Stimulated activated CD4-positive, alpha-beta T cell treated with anti-CD3 and anti-CD28 coated beads, Interleukin-2, amount 100 ng/mL, for 48 hours (primary cell): Measurements from ENCODE around the gene NRXN3.
A peak's percentile ranks its signal among the peaks of the same experiment; 100 is the strongest.

Source experiments
- DNase-seq, 2 donors: peaks; one replicate each; pipeline ENCODE4 v3.0.0-alpha.2; 2020

Gene NRXN3

GRCh38 chr14:78170203-78170602 lies at the start of gene NRXN3:
NRXN3 (plus strand) TSS chr14:78170373; CDS start chr14:78243094, 72,721 bp downstream.
- DNase-seq = no peak

- no peak for DNase-seq
Measured at GRCh38 chr14:78122436-78122835, 47.7 kb upstream of the NRXN3 start.

- DNase-seq = no peak
Measured at GRCh38 chr14:78123650-78124253, 46.4 kb upstream of the NRXN3 start.

- DNase-seq = no peak
Measured at GRCh38 chr14:78127961-78128360, 42.2 kb upstream of the NRXN3 start.

DNA sequence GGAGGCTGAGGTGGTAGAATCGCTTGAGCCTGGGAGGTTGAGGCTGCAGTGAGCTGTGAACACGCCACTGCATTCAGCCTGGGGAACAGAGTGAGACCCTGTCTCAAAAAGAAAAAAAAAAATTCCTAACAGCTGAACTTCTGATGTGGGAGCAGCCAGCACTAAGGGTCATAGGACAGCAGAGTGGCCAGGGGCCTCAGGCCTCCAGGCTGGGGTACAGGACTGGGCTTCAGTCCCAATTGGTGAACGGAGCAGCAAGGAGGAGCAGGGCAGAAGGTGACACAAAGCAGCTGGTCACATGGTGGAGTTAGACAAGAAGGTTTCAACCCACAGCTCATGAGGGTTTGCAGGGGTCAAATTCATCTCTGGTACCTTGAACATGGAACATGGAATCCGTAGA lies 40.8 kb upstream of the NRXN3 start:
- no peak for DNase-seq

DNA sequence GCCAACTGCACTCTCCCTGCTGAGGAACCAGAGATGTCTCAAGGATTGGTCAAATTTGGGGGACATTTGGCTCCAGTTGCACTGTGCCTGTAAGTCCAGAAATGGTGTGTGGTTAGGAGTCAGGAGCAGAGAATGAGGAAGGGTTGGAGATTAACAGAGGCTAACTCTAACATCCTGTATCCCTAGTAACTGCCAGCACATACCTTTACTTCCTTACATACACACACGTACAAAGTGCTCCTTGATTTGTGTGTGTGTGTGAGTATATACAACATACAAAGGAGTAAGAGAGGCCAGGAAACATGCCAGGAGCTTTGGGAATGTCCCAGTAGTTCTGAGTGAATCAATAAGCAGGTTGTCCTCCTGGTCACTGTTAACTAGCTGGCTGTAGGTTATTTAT lies 39.8 kb upstream of the NRXN3 start:
- DNase-seq = no peak

DNA sequence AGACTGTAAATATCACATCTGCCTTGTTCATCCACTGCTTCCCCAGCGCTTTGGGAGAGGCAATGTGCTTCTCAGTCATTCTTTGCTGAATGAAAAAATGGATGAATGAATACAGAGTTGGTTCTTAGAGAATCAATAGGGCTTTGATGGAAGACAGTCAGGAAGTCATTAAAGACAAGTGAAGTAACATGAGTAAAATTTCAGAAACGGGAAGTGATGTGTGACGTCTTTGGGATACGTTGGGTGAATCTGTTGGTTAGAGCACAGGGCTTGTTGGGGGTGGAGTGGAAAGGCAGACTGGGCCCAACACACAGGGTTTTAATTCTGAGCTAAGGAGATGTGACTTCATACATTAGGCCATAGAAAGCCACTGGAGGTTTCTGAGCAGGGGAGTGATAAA lies 39.0 kb upstream of the NRXN3 start:
- DNase-seq = no peak

- no peak for DNase-seq
Measured at GRCh38 chr14:78131616-78132015, 38.6 kb upstream of the NRXN3 start.

GRCh38 chr14:78135450-78135891 lies 34.7 kb upstream of the NRXN3 start:
- DNase-seq = no peak

- no peak for DNase-seq
Measured at GRCh38 chr14:78136695-78137094, 33.5 kb upstream of the NRXN3 start.

GRCh38 chr14:78141590-78141989 lies 28.6 kb upstream of the NRXN3 start:
- DNase-seq = no peak

DNA sequence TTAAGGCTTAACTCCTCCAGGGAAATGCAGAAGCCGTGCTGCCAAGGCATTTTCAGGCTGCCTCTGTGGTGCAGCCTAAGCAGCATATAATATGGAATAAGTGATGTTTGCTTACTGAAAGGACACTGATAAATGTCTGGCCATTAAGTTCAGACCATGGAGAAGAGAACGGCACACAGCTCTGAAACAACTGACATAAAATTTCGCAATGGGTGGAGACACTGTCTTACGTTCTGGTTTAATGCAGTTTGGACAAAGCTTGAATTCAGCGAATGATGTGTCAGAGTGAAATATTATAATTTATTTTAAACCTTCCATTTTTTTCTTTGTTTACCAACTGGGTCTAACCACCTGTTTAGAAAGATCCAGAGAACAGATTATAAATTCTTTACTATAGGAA lies 27.2 kb upstream of the NRXN3 start:
- DNase-seq = no peak

DNA sequence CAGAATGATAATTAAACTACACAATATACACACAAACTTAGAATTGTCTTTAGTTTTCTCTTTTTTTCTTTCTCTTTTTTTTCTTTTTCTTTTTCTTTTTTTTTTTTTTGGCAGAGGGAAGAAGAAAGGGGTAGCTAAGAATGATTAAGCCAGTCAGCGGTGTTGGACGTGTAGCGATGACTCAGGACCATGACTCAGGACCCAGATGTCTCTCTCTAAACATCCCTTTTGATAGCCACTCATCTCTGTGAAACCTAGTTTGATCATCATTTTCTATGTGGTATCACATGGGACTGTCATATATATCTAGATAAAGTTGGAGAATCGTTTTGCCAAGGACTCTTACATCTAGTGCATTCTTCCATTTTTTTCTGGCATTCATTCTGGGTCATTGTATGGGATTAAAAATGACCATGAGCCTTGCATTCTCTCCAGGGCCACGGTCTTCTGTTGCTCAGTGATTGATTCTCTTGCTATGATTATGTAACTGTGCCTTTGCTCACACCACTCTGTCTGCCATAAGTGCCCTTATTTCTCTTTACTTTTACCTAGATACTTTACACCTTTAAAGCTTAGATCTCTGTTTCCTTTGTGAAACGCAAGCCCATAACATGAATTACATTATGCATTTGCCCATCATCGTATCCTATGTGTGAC lies 26.6 kb upstream of the NRXN3 start:
- no peak for DNase-seq

GRCh38 chr14:78152201-78153063 lies 17.7 kb upstream of the NRXN3 start:
- no peak for DNase-seq

GRCh38 chr14:78153064-78153341 lies 17.2 kb upstream of the NRXN3 start:
- DNase-seq = no peak

DNA sequence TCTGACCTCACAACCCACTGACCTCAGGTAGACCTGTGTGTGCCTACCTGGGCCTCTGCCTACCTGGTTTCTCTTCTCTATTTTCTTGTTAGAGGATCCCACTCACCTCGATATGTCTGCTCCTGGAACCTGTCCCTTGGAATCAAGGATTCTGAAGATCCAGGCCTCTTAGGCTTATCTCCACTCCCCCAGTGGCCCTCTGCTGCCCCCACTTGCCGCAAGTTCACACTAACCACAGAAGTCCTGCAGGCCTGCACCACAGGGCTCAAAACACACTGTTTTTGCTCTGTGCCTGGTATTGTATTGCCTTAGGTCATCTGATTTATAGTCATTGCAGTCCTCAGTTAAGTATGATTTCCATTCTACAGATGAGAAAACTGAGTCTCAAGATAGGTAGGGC lies 15.3 kb upstream of the NRXN3 start:
- no peak for DNase-seq

- no peak for DNase-seq
Measured at GRCh38 chr14:78156196-78156595, 14.0 kb upstream of the NRXN3 start.

DNA sequence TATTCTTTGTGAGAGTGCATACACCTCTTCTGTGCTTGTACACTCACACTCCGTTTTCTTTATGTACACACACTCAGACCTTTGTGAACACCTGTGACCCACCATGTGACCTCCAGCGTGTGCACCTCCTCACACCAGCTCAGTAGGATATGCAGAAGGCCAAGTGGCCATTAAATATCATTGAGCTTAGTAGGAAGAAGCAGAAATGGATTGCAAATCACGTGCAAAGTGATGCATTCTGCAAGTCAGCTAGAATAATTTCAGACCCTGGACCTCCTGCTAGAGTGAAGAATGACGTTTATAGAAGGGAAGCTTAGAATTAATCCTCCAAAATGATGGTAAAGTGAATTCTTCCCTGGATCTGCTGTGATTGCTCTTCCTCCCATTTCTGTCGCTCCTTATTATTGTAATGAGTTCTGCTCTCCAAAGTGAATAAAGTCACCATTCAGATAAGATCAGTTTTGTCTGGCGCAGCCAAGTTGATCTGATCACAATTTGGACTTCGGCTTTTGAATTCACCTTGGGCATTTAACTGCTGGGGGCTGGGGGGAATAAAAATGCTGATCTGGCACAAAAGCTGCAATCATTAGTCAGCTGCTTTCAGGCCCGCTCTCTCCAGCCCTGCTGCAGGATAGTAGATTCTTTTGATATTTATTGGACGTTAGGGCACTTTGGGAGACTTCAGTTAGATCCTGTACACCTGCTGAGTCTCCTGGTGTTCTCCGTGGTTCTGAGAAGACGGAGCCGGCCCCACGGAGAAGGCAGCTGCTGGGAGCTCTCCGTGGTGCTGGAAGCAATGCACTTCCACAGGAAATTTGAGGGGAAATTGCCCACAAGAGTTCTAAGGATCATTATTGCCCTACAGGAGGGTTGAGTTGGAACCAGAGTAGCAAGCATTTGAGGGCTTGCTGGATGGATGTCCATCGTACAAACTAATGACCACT lies 12.4 kb upstream of the NRXN3 start:
- no peak for DNase-seq

- DNase-seq = no peak
Measured at GRCh38 chr14:78162202-78162601, 8.0 kb upstream of the NRXN3 start.

DNA sequence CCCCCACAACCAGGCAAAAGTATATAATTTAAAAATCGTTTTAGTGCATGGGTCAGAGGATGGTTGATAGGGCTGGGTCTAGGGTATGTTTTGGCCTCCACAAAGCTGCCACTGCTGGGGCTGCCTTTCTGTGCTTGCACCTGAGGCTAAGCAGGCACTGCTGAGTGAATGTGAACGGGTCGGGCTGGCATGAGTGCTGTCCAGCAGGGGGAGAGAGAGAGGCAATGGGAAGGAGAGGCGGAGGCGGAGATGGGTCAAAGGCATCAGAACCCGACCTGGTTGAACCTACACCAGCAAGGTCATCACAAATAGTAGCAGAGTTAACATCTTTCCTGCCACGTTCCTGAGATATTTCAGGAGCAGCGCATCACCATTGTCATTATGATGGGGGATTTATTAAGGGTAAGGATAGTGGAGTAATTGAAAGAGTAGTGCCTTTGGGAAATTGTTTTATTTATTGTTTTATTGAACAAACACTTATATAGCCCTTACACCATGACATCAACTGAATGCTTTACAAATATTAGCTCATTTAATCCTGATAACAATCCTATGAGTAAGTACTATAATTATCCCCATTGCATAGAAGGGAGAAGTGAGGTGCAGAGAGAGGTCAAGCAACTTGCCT lies 5.8 kb upstream of the NRXN3 start:
- peak in 1 of 2 donors; percentile 15 for DNase-seq

GRCh38 chr14:78172428-78172827 lies 2.3 kb downstream of the NRXN3 start:
- no peak for DNase-seq

GRCh38 chr14:78173346-78174035 lies 3.3 kb downstream of the NRXN3 start:
- no peak for DNase-seq
